GM23338 (cell line): Measurements from ENCODE around the gene POLR1E. TPM values are rescaled to one million over a fixed set of nuclear protein-coding genes. Genes with fewer than 3 reads are reported as not detected.

Experiments
- ATAC-seq: fragments of 200-7000 bp; cut with Tn5 transposase; 3 replicates; pipeline ENCODE4 v1.9.1; 2020
- DNase-seq: peaks from one replicate; pipeline ENCODE4 v3.0.0-alpha.2; 2015; ENCODE audit warnings: low spot score
- H2AFZ ChIP-seq: fragments of 200-600 bp; sonication (generic); 2 replicates; pipeline ENCODE4 v1.8.0; 2016; ENCODE audit warnings: antibody characterized with exemption, mild to moderate bottlenecking, moderate library complexity
- H3F3A ChIP-seq: fragments of 200-600 bp; sonication (generic); replicated peaks from 2 replicates; pipeline ENCODE4 v1.8.0; 2017; ENCODE audit warnings: antibody characterized with exemption, mixed run types, low read depth
- H3K27ac ChIP-seq: fragments of 200-600 bp; sonication (generic); 2 replicates; pipeline ENCODE4 v1.6.1; 2016; ENCODE audit warnings: low read depth
- H3K27me3 ChIP-seq: fragments of 200-600 bp; sonication (generic); 2 replicates; pipeline ENCODE4 v1.8.0; 2016; ENCODE audit warnings: mild to moderate bottlenecking, mixed run types, moderate library complexity; ENCODE audit not compliant: insufficient read depth
- H3K36me3 ChIP-seq: fragments of 200-600 bp; sonication (generic); 2 replicates; pipeline ENCODE4 v1.8.0; 2016; ENCODE audit warnings: mild to moderate bottlenecking; ENCODE audit not compliant: insufficient read depth
- H3K4me1 ChIP-seq: fragments of 200-600 bp; sonication (generic); 2 replicates; pipeline ENCODE4 v1.8.0; 2016; ENCODE audit warnings: mild to moderate bottlenecking, moderate library complexity; ENCODE audit not compliant: insufficient read depth
- H3K4me2 ChIP-seq: fragments of 200-600 bp; sonication (generic); 2 replicates; pipeline ENCODE4 v1.7.1; 2017; ENCODE audit warnings: mixed run types
- H3K4me3 ChIP-seq: fragments of 200-600 bp; sonication (generic); 2 replicates; pipeline ENCODE4 v1.6.1; 2016; ENCODE audit warnings: mixed run types
- H3K79me2 ChIP-seq: fragments of 200-600 bp; sonication (generic); replicated peaks from 2 replicates; pipeline ENCODE4 v1.8.0; 2017; ENCODE audit warnings: mild to moderate bottlenecking; ENCODE audit not compliant: insufficient read depth
- H3K9me2 ChIP-seq: fragments of 200-600 bp; sonication (generic); 2 replicates; pipeline ENCODE4 v1.8.0; 2017; ENCODE audit not compliant: insufficient read depth
- H4K20me1 ChIP-seq: fragments of 200-600 bp; sonication (generic); replicated peaks from 2 replicates; pipeline ENCODE4 v1.8.0; 2017; ENCODE audit warnings: mild to moderate bottlenecking; ENCODE audit not compliant: insufficient read depth
- H3K27ac Mint-ChIP-seq: 2 replicates; pipeline ENCODE4 v1.8.0; 2020; ENCODE audit warnings: inconsistent platforms, mild to moderate bottlenecking, moderate library complexity, mixed read lengths
- H3K27me3 Mint-ChIP-seq: 3 replicates; pipeline ENCODE4 v1.8.0; 2022; ENCODE audit warnings: low read depth, mild to moderate bottlenecking, moderate library complexity, mixed read lengths, inconsistent platforms; ENCODE audit not compliant: insufficient read depth, poor library complexity
- H3K36me3 Mint-ChIP-seq: 3 replicates; pipeline ENCODE4 v1.8.0; 2021; ENCODE audit warnings: low read depth, mild to moderate bottlenecking, inconsistent platforms, moderate library complexity, mixed read lengths
- H3K4me1 Mint-ChIP-seq: 3 replicates; pipeline ENCODE4 v1.8.0; 2020; ENCODE audit warnings: mild to moderate bottlenecking, inconsistent platforms, mixed read lengths
- H3K4me3 Mint-ChIP-seq: 3 replicates; pipeline ENCODE4 v1.8.0; 2021; ENCODE audit warnings: moderate library complexity, mild to moderate bottlenecking, inconsistent platforms, mixed read lengths
- H3K9me3 Mint-ChIP-seq: 3 replicates; pipeline ENCODE4 v1.8.0; 2020; ENCODE audit warnings: moderate library complexity, mild to moderate bottlenecking, inconsistent platforms, mixed read lengths
- CREB1 ChIP-seq: fragments of 250-450 bp; sonication (Bioruptor Pico); IDR thresholded peaks from 2 replicates; pipeline ENCODE4 v1.5.0; 2020; ENCODE audit warnings: low read depth, mild to moderate bottlenecking, moderate library complexity
- CTCF ChIP-seq, 2 experiments: fragments of 200-600 bp in 1 of 2; sonication (generic) in 1 of 2; conservative IDR thresholded peaks; 2 replicates each; pipeline versions ENCODE4 v1.5.1 to v1.6.1; 2016 to 2017; ENCODE audit warnings: antibody characterized with exemption in 2 of 2, low read depth in 2 of 2, mild to moderate bottlenecking in 2 of 2, moderate library complexity in 1 of 2
- ETS1 ChIP-seq: IDR thresholded peaks from 2 replicates; pipeline ENCODE4 v1.6.1; 2016; ENCODE audit warnings: antibody characterized with exemption
- JUNB ChIP-seq: IDR thresholded peaks from one replicate; pipeline ENCODE4 v1.6.1; 2016; ENCODE audit warnings: antibody characterized with exemption; ENCODE audit not compliant: unreplicated experiment
- NANOG ChIP-seq: IDR thresholded peaks from 2 replicates; pipeline ENCODE4 v1.6.1; 2016; ENCODE audit warnings: antibody characterized with exemption, borderline replicate concordance
- POLR2AphosphoS5 ChIP-seq: IDR thresholded peaks from 2 replicates; pipeline ENCODE4 v1.6.1; 2016; ENCODE audit warnings: antibody characterized with exemption, low read depth
- STAT1 ChIP-seq: IDR thresholded peaks from one replicate; pipeline ENCODE4 v1.6.1; 2016; ENCODE audit warnings: antibody characterized with exemption; ENCODE audit not compliant: unreplicated experiment
- ZNF114 ChIP-seq: fragments of 250-450 bp; sonication (Bioruptor Pico); IDR thresholded peaks from 2 replicates; pipeline ENCODE4 v1.5.0; 2020; ENCODE audit warnings: mild to moderate bottlenecking, moderate library complexity
- ZNF331 ChIP-seq: fragments of 250-450 bp; sonication (Bioruptor Pico); IDR thresholded peaks from 2 replicates; pipeline ENCODE4 v1.5.0; 2020; ENCODE audit warnings: low read depth, mild to moderate bottlenecking, moderate library complexity
- ZNF462 ChIP-seq: fragments of 250-450 bp; sonication (Bioruptor Pico); IDR thresholded peaks from 2 replicates; pipeline ENCODE4 v1.5.0; 2020; ENCODE audit warnings: mild to moderate bottlenecking, moderate library complexity
- polyA plus RNA-seq: library from polyadenylated mRNA; unstranded; fragments of >200 nt; fragmentation: Nextera tagmentation; extraction: Ambion mirVana; gene quantifications from 2 replicates; pipeline ENCODE4 v1.2.1, GENCODE V29; 2016
- total RNA-seq: library from RNA; depleted of rRNA; stranded (reverse); fragments of >200 nt; shearing (Covaris generic); gene quantifications from 2 replicates; pipeline ENCODE4 v1.2.3, GENCODE V29; 2014

Gene POLR1E
- total and polyA plus RNA-seq, 2 experiments from 2014 or later = 19.2 to 45.5 TPM

GRCh38 chr9:37534901-37535300 lies 49.2 kb downstream of the POLR1E start:
- peak overlapping the region; percentile 74 for H3K27ac ChIP-seq
- ATAC-seq = peak; percentile 25; the same call in 2 of the 3 replicates
- peaks cover 24% of the 10 kb centered on the region; the same call in 2 of the 3 replicates for H3K36me3 Mint-ChIP-seq

GRCh38 chr9:37538099-37538498 lies 52.4 kb downstream of the POLR1E start:
- no peaks in the 10 kb centered on the region for H3K79me2 ChIP-seq
- H3K36me3 Mint-ChIP-seq = peaks cover 29% of the 10 kb centered on the region
- ATAC-seq (no peak), DNase-seq (no peak)
- H3K4me1 ChIP-seq = no peaks in the 10 kb centered on the region
- no peaks in the 10 kb centered on the region; the same call in 1 of the 2 replicates for H4K20me1 ChIP-seq
- no peak overlapping the region for H3K4me3 ChIP-seq
- H3K4me3 Mint-ChIP-seq = no peak overlapping the region
- H3K9me3 Mint-ChIP-seq = no peaks in the 10 kb centered on the region
- no peak overlapping the region for H3K4me2 ChIP-seq
- no peaks in the 10 kb centered on the region for H3K9me2 ChIP-seq
- no peak overlapping the region for H3K27ac ChIP-seq
- H3K27me3 ChIP-seq = no peaks in the 10 kb centered on the region
- no peak overlapping the region for H2AFZ ChIP-seq
- peaks cover 5% of the 10 kb centered on the region; the same call in 1 of the 2 replicates for H3K36me3 ChIP-seq
- TF ChIP-seq ZNF114 (CRISPR knock-in tag) (no peak), JUNB (no peak), ZNF331 (CRISPR knock-in tag) (no peak), ZNF462 (CRISPR knock-in tag) (no peak), ETS1 (no peak), CTCF (conservative IDR thresholded peaks at IDR 0.05; ENCODE audit: low read depth in 2 of 2) (no peak), POLR2AphosphoS5 (no peak), NANOG (no peak), STAT1 (no peak), CREB1 (CRISPR knock-in tag) (no peak)
- no peaks in the 10 kb centered on the region for H3K27me3 Mint-ChIP-seq
- H3F3A ChIP-seq = no peaks in the 10 kb centered on the region
- no peak overlapping the region for H3K27ac Mint-ChIP-seq
- no peaks in the 10 kb centered on the region for H3K4me1 Mint-ChIP-seq

More at GRCh38 chr9:37534901-37535300, 49.2 kb downstream of the POLR1E start:
- TF ChIP-seq STAT1 (no peak), ZNF331 (CRISPR knock-in tag) (no peak)
- Mint-ChIP-seq H3K27me3 (no peaks in the 10 kb centered on the region), H3K4me3 (no peak overlapping the region), H3K9me3 (no peaks in the 10 kb centered on the region), H3K27ac (peak overlapping the region; percentile 53; the same call in 1 of the 2 replicates), H3K4me1 (no peaks in the 10 kb centered on the region)
- H3K4me3 ChIP-seq = no peak overlapping the region
- H2AFZ ChIP-seq = no peak overlapping the region
- DNase-seq = no peak
- H3K36me3 ChIP-seq = peaks cover 5% of the 10 kb centered on the region; the same call in 1 of the 2 replicates
- no peaks in the 10 kb centered on the region for H3K27me3 ChIP-seq
- H3K4me2 ChIP-seq = no peak overlapping the region
- H3F3A ChIP-seq = no peaks in the 10 kb centered on the region
- H3K79me2 ChIP-seq = no peaks in the 10 kb centered on the region
- no peaks in the 10 kb centered on the region for H3K9me2 ChIP-seq
- no peaks in the 10 kb centered on the region for H3K4me1 ChIP-seq
- no peaks in the 10 kb centered on the region; the same call in 1 of the 2 replicates for H4K20me1 ChIP-seq
